HepG2 (cell line): ENCODE data around the gene MAN1B1. TPM values are rescaled to one million over a fixed set of nuclear protein-coding genes. Genes with fewer than 3 reads are reported as not detected.

Source experiments
- FOXP4 ChIP-seq: sonication (generic); formaldehyde crosslinking; IDR thresholded peaks from 2 replicates; pipeline ENCODE4 v1.4.0; 2020; ENCODE audit warnings: missing genetic modification reagents
- GATAD1 ChIP-seq: IDR thresholded peaks from 2 replicates; pipeline ENCODE4 v1.6.1; 2016; ENCODE audit warnings: missing genetic modification reagents, missing compliant biosample characterization
- GMEB2 ChIP-seq: IDR thresholded peaks from 2 replicates; pipeline ENCODE4 v1.6.1; 2016; ENCODE audit warnings: missing biosample characterization, missing genetic modification reagents, low read depth
- GPBP1L1 ChIP-seq: sonication (generic); formaldehyde crosslinking; IDR thresholded peaks from 2 replicates; pipeline ENCODE4 v1.5.0; 2020; ENCODE audit warnings: mild to moderate bottlenecking, missing genetic modification reagents
- HNF1B ChIP-seq: sonication (generic); formaldehyde crosslinking; IDR thresholded peaks from 2 replicates; pipeline ENCODE4 v1.5.1; 2020; ENCODE audit warnings: mild to moderate bottlenecking, moderate library complexity, missing genetic modification reagents
- KAT7 ChIP-seq: IDR thresholded peaks from 2 replicates; pipeline ENCODE4 v1.6.1; 2018; ENCODE audit warnings: borderline replicate concordance, missing compliant biosample characterization
- PATZ1 ChIP-seq: sonication (generic); formaldehyde crosslinking; IDR thresholded peaks from 2 replicates; pipeline ENCODE4 v1.4.0; 2020; ENCODE audit warnings: missing genetic modification reagents
- RFX1 ChIP-seq: fragments of 450-650 bp; IDR thresholded peaks from 2 replicates; pipeline ENCODE4 v1.6.1; 2017
- RORA ChIP-seq: sonication (generic); formaldehyde crosslinking; IDR thresholded peaks from 2 replicates; pipeline ENCODE4 v1.5.0; 2020; ENCODE audit warnings: mild to moderate bottlenecking, missing genetic modification reagents, moderate library complexity
- RXRB ChIP-seq: IDR thresholded peaks from 2 replicates; pipeline ENCODE4 v1.6.1; 2016; ENCODE audit warnings: borderline replicate concordance, missing genetic modification reagents, missing compliant biosample characterization
- SNRNP70 ChIP-seq: fragments of 200-400 bp; formaldehyde crosslinking; IDR thresholded peaks from 2 replicates; pipeline ENCODE4 v1.6.1; 2017; ENCODE audit warnings: mild to moderate bottlenecking, low read depth, low read length, moderate library complexity
- YEATS4 ChIP-seq: sonication (generic); formaldehyde crosslinking; IDR thresholded peaks from 2 replicates; pipeline ENCODE4 v1.4.0; 2020; ENCODE audit warnings: missing genetic modification reagents, borderline replicate concordance
- ZBTB20 ChIP-seq: sonication (generic); formaldehyde crosslinking; IDR thresholded peaks from 2 replicates; pipeline ENCODE4 v1.8.1; 2023; ENCODE audit warnings: missing genetic modification reagents, low read depth, mild to moderate bottlenecking, borderline replicate concordance
- ZFP90 ChIP-seq: sonication (generic); formaldehyde crosslinking; IDR thresholded peaks from 2 replicates; pipeline ENCODE4 v1.8.0; 2022; ENCODE audit warnings: missing genetic modification reagents, mild to moderate bottlenecking, inconsistent platforms, borderline replicate concordance
- ZNF510 ChIP-seq: sonication (generic); formaldehyde crosslinking; IDR thresholded peaks from 2 replicates; pipeline ENCODE4 v1.4.0; 2020; ENCODE audit warnings: low read depth, mild to moderate bottlenecking, missing genetic modification reagents
- ZNF530 ChIP-seq: sonication (generic); formaldehyde crosslinking; IDR thresholded peaks from 2 replicates; pipeline ENCODE4 v1.5.0; 2020; ENCODE audit warnings: low read depth, mild to moderate bottlenecking, missing genetic modification reagents
- ZNF558 ChIP-seq: sonication (generic); formaldehyde crosslinking; IDR thresholded peaks from 2 replicates; pipeline ENCODE4 v1.9.0; 2022; ENCODE audit warnings: mild to moderate bottlenecking, missing genetic modification reagents, borderline replicate concordance
- ZNF619 ChIP-seq: sonication (generic); formaldehyde crosslinking; IDR thresholded peaks from 2 replicates; pipeline ENCODE4 v1.4.0; 2020; ENCODE audit warnings: mild to moderate bottlenecking, missing genetic modification reagents
- ZNF7 ChIP-seq: IDR thresholded peaks from 2 replicates; pipeline ENCODE4 v1.6.1; 2016; ENCODE audit warnings: missing biosample characterization, missing genetic modification reagents
- ZNF709 ChIP-seq: sonication (generic); formaldehyde crosslinking; IDR thresholded peaks from 2 replicates; pipeline ENCODE4 v1.5.0; 2020; ENCODE audit warnings: mild to moderate bottlenecking, missing genetic modification reagents
- ZNF749 ChIP-seq: sonication (generic); formaldehyde crosslinking; IDR thresholded peaks from 2 replicates; pipeline ENCODE4 v1.8.0; 2022; ENCODE audit warnings: mild to moderate bottlenecking, missing genetic modification reagents, moderate library complexity, borderline replicate concordance
- ZNF83 ChIP-seq: sonication (generic); formaldehyde crosslinking; IDR thresholded peaks from 2 replicates; pipeline ENCODE4 v1.4.0; 2020; ENCODE audit warnings: missing genetic modification reagents, mild to moderate bottlenecking, borderline replicate concordance
- polyA plus RNA-seq, 8 experiments: library from polyadenylated mRNA; depleted of rRNA in 3 of 8; stranded (reverse) in 7 of 8; unstranded in 1 of 8; fragments of >200 nt; fragmentation: Illumina TruSeq in 4 of 8; extraction: Trizol in 4 of 8; gene quantifications; 2 replicates each; pipeline versions ENCODE4 v1.2.1 to v1.2.3, GENCODE V29; 2011 to 2016; ENCODE audit warnings: low read depth in 4 of 8, missing spikeins in 1 of 8, mixed read lengths in 1 of 8; ENCODE audit not compliant: insufficient read depth in 1 of 8
- total RNA-seq, 5 experiments: library from RNA; depleted of rRNA; stranded (reverse); fragments of >200 nt; fragmentation: Illumina TruSeq; extraction: Trizol; gene quantifications; 2 replicates each; pipeline ENCODE4 v1.2.3, GENCODE V29; 2016; ENCODE audit warnings: low read depth in 1 of 5

Gene MAN1B1
- total and polyA plus RNA-seq, 2 of the 13 experiments (the other 11 are each of a cell fraction or from before 2014, with no cell fraction given): 48.9 to 59.5 TPM

- TF ChIP-seq ZBTB20 (CRISPR knock-in tag): no peak
- TF ChIP-seq HNF1B (CRISPR knock-in tag): no peak
- TF ChIP-seq ZNF558: no peak; the same call in 1 of the 2 replicates
- TF ChIP-seq RXRB (CRISPR knock-in tag): no peak
- TF ChIP-seq FOXP4 (CRISPR knock-in tag): no peak
- TF ChIP-seq ZNF749: no peak
- TF ChIP-seq ZNF7 (CRISPR knock-in tag): no peak
- no peak for TF ChIP-seq GPBP1L1
- TF ChIP-seq GMEB2 (CRISPR knock-in tag): no peak
- TF ChIP-seq ZNF619 (CRISPR knock-in tag): no peak
- TF ChIP-seq SNRNP70: no peak
- TF ChIP-seq ZFP90: no peak
- TF ChIP-seq ZNF709: peak; percentile 58; the same call in 1 of the 2 replicates
- TF ChIP-seq YEATS4 (CRISPR knock-in tag): peak; percentile 35; the same call in 1 of the 2 replicates
- TF ChIP-seq RFX1: no peak
- no peak for TF ChIP-seq ZNF510
- TF ChIP-seq ZNF83: no peak
- TF ChIP-seq PATZ1 (CRISPR knock-in tag): no peak
- TF ChIP-seq KAT7: no peak
- TF ChIP-seq GATAD1 (CRISPR knock-in tag): no peak
- TF ChIP-seq RORA (CRISPR knock-in tag): no peak
- no peak for TF ChIP-seq ZNF530 (CRISPR knock-in tag)
Observed at GRCh38 chr9:137138722-137139467, 52.1 kb downstream of the MAN1B1 start, which contains the start of gene GRIN1 (continued).
